Epithelial cell of esophagus (primary cell): ENCODE measurements around the gene MVB12A.

ENCODE experiments used
- DNase-seq: peaks from one replicate; pipeline ENCODE4 v3.0.0; 2010; ENCODE audit warnings: low read depth
- H3K4me3 ChIP-seq: 2 replicates; pipeline ENCODE4 v1.5.1; 2011; ENCODE audit warnings: mild to moderate bottlenecking, low read length, control low read depth
- CTCF ChIP-seq: IDR thresholded peaks from 2 replicates; pipeline ENCODE4 v1.5.1; 2011; ENCODE audit warnings: low read depth, mild to moderate bottlenecking, low read length, control low read depth, inconsistent platforms; ENCODE audit not compliant: insufficient read depth; ENCODE audit errors: missing control alignments

Gene MVB12A

GRCh38 chr19:17471410-17472125, 51.7 kb downstream of the MVB12A start:
- TF ChIP-seq CTCF: no peak
- DNase-seq: no peak
- peak overlapping the region; percentile 71 for H3K4me3 ChIP-seq

GRCh38 chr19:17473041-17473440, 53.2 kb downstream of the MVB12A start:
- H3K4me3 ChIP-seq: no peak overlapping the region
- no peak for TF ChIP-seq CTCF
- DNase-seq: peak; percentile 74
